GM19467 (cell line): ENCODE measurements around the gene PXDN.
"Not testable (repeated sequence)": the region's sequence is repeated elsewhere in the genome, so short reads cannot be mapped to it uniquely, and the experiment has no call there.

ENCODE experiments used
- ATAC-seq: cut with Tn5 transposase; IDR thresholded peaks from one replicate; pipeline ENCODE4 v1.9.1; 2021; ENCODE audit warnings: mild to moderate bottlenecking, moderate library complexity; ENCODE audit not compliant: unreplicated experiment

The PXDN gene, protein sequence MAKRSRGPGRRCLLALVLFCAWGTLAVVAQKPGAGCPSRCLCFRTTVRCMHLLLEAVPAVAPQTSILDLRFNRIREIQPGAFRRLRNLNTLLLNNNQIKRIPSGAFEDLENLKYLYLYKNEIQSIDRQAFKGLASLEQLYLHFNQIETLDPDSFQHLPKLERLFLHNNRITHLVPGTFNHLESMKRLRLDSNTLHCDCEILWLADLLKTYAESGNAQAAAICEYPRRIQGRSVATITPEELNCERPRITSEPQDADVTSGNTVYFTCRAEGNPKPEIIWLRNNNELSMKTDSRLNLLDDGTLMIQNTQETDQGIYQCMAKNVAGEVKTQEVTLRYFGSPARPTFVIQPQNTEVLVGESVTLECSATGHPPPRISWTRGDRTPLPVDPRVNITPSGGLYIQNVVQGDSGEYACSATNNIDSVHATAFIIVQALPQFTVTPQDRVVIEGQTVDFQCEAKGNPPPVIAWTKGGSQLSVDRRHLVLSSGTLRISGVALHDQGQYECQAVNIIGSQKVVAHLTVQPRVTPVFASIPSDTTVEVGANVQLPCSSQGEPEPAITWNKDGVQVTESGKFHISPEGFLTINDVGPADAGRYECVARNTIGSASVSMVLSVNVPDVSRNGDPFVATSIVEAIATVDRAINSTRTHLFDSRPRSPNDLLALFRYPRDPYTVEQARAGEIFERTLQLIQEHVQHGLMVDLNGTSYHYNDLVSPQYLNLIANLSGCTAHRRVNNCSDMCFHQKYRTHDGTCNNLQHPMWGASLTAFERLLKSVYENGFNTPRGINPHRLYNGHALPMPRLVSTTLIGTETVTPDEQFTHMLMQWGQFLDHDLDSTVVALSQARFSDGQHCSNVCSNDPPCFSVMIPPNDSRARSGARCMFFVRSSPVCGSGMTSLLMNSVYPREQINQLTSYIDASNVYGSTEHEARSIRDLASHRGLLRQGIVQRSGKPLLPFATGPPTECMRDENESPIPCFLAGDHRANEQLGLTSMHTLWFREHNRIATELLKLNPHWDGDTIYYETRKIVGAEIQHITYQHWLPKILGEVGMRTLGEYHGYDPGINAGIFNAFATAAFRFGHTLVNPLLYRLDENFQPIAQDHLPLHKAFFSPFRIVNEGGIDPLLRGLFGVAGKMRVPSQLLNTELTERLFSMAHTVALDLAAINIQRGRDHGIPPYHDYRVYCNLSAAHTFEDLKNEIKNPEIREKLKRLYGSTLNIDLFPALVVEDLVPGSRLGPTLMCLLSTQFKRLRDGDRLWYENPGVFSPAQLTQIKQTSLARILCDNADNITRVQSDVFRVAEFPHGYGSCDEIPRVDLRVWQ (N-terminal part only)

GRCh38 chr2:1744446-1745170, at the start of gene PXDN:
Gene PXDN (minus strand): TSS chr2:1744515. CDS start chr2:1744455, 60 bp downstream.
- no peak for ATAC-seq

DNA sequence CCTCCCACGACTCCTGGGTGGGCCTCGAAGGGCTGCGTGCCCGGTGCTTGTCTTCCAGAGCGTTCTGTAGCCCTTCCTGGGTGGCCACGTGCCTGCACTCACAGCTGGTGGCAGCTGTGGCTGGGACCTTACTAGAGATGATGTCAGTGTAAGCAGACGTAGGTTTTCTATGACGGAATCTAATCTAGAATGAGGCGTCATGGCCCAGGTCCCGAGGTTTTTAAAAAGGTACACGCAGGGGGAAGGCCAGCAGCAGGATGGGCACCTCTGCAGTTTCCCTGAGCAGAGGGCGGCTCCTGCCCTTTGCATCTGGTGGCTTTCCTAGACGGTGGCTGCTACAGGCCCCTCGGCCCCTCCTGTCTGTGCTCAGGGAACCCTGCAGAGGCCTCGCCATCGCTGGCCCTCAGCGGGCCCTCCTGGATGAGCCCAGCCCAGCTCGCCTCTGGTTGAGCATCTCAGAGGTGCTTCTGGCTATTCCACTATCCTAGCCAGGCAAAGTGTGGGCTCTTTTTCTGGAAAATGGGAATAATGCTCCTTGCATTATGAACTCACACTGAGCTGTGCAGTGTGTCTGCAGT, 49.6 kb upstream of the PXDN start:
- no peak for ATAC-seq

GRCh38 chr2:1793001-1793867, 48.9 kb upstream of the PXDN start:
- no peak for ATAC-seq

DNA sequence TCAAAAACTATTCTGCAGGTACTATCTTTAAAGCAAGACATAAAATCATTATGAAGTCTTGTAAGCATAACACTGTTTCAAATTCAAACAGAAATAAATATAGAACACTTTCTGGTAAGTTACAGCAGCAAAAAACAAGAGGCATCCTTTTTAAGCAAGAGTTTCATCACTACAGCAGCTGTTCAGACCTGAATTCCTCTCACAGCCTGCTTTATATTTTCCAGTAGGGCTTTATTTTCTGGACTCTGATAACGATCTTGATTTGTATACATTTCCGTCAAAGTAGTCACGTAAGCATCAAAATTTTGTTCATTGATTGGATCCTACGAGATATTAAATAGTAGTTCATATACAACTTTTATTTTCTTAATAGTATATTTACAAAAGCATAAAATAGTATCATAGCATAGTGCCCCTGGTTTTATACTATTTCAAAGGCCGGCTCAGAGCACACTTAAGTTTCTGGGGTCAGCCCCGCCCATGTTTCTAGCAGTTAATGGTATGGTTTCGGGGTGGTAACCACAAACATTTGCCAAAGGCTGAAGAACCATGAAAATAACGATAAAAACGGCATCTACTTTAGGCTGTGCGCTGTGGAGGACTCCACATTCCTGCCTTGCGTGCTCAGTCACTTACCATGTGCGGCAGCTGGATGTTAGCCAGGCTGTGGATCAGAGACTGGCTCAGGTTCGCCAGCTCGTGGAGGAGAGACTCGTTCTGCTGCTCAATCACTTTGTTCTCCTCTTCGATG, 47.5 kb upstream of the PXDN start:
- no peak for ATAC-seq

- ATAC-seq, result no peak
These were observed 46.8 kb upstream of the PXDN start for GRCh38 chr2:1791006-1791605.

DNA sequence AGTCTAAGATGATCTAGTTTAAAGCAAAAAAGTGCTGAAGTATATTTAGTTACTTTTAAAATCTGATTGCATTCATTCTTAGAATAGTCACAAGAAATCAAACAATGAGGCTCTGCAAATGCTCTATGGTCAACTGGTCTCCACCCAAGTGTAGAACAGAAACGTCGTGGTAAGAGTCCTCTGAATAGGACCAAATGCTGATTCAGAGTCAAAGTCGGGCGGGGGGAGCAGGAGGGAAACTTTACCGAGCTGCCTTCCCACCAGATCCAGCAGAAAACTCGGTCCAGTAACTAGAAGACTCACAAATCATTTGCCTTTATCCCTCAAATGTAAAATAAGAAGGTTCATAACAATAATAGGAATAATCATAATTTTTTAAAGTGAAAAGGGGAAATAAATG, 46.2 kb upstream of the PXDN start:
- no peak for ATAC-seq

GRCh38 chr2:1789610-1790009, 45.3 kb upstream of the PXDN start:
- ATAC-seq, result no peak

DNA sequence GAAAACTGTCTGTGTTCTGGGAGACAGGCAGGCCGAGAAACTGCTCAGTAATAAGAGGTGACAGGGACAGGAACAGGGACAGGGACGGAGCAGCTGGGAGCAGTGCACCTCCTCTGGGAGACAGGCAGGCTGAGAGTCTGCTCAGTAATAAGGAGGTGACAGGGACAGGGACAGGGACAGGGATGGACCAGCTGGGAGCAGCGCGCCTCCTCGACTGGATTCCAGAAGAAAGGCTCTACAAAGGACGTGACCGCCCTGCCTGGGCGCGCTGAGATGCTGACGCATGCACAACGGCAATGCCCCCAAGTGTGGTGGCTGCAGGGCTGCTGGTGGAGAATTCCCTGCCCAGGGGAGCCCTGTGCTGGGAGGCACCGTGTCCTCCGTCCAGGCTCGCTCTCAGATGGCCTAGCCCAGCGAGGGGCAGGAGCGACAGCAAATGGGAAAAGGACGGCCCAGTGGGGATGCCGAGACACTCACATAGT, 44.2 kb upstream of the PXDN start:
- no peak for ATAC-seq

DNA sequence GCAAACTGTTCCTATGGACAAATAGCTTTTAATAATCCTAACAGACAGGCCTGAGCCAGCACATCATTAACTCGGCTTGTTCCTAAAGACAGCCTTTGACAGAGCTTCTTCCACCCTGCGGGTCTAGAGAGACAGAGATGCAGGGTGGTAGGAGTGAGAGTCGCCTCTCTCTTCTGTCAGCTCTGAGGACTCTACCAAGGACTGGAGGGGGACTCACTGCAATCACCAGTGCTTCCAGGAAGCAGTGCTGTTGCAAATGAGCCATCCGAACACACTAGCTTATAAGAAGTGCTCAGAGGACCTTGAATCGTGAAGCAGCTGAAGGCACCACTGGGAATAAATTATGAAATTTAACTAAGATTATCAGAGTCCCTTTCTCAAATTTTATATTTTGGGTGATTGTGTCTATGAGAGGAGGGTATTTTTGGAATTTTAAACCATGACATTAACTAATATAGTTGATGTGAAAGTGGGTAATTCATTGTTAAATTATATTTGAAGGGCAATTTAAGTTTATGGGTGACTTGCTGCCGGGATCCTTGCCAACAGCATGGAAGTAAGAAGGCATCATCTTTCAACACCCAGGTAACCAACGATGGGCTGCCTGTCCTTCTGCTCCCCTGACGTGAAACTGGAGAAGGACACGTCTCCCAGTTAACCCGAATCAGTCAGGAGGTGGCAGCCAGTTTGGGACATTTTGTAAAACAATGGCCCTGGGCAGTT, 43.6 kb upstream of the PXDN start:
- ATAC-seq, result no peak

DNA sequence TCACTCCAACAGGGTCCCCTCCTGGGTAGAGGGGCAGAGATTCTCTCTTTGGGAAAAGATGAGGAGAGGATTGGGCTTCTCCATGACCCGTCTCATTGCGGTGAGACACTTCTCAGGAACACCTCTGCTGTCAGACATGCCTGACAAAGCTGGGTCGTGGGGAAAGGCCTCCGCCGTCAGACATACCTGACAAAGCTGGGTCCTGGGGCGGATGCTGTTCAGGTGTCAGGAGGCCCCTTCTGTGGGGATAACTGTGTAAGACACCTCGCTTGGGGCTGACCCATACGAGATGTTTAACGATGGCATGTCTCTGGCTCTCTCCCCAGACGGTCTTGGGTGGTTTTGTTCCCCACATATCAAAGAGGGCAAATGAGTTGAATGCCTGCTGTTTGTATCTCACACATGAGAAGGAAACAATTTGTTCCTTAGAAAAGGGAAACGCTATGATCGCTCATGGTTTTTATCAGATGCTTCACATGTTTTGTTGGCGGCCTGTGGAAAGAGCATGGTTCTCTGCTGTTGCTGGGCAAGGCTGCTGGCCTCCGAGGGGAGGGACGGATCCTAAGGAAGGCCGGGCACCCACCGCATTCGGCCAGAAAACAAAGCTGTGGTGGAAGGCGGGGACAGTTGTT, 40.8 kb upstream of the PXDN start:
- ATAC-seq, result no peak

- no peak for ATAC-seq
These were observed 39.8 kb upstream of the PXDN start for GRCh38 chr2:1784087-1784486.

DNA sequence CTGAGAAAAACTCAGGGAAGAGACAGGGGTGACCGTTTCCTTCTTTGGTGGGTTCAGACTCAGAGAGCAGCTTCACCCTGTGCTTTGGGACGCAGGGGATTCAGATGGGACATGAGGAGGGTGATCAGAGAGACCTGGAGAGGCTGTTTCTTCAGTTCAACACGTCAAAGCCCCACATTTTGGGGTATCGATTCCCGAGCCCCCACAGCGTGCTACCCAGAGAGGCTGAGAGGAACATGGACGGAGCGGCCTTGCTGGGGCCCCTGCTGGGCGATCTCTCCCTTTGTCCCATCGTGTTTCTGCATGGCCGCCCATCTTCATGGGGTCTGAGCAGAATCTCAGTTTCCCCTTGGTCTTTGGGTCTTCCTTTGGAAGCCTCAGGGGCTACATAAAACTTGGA, 38.2 kb upstream of the PXDN start:
- ATAC-seq, result no peak

- ATAC-seq, result no peak
These were observed 37.2 kb upstream of the PXDN start for GRCh38 chr2:1781291-1782080.

DNA sequence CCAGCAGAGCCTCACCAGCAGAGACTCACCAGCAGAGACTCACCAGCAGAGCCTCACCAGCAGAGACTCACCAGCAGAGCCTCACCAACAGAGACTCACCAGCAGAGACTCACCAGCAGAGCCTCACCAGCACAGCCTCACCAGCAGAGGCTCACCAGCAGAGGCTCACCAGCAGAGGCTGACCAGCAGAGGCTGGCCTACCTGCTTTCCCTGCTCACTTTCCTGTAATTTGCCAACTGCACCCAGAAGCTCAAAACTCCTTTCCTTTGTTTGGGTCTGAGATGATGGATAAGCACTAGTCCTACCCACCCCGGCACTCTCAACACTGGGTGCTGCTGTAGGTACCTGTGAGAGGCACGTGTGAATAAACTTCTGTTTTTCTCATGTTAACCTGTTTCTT, 36.4 kb upstream of the PXDN start:
- no peak for ATAC-seq

DNA sequence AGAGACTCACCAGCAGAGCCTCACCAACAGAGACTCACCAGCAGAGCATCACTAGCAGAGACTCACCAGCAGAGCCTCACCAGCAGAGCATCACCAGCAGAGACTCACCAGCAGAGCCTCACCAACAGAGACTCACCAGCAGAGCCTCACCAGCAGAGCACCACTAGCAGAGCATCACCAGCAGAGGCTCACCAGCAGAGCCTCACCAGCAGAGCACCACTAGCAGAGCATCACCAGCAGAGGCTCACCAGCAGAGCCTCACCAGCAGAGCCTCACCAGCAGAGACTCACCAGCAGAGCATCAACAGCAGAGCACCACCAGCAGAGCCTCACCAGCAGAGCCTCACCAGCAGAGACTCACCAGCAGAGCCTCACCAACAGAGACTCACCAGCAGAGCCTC, 35.7 kb upstream of the PXDN start:
- ATAC-seq, result not testable (repeated sequence)

DNA sequence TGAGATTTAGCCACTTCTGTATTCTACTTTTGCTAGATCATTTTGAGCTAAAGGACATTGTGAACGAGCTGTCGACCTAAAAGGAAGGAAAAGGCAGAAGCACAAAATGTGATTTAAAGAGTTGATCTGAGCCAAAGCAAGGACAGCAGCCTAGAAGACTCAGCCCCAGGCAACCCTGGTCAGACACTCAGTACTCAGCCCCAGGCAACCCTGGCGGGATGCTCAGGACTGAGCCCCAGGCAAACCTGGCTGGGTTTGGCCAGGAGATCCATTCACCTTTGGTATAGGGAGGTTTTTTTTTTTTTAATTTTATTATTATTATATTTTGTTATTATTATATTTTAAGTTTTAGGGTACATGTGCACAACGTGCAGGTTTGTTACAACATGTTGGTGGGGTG, 34.3 kb upstream of the PXDN start:
- ATAC-seq, result no peak
